CD4-positive, alpha-beta T cell (primary cell): ENCODE results near the gene MMD2. TPM values are rescaled to one million over a fixed set of nuclear protein-coding genes. Genes with fewer than 3 reads are reported as not detected.

ENCODE experiments used
- ATAC-seq: fragments of 200-7000 bp; cut with Tn5 transposase; one replicate; pipeline ENCODE4 v1.10.0; 2022; ENCODE audit warnings: mild to moderate bottlenecking; ENCODE audit not compliant: poor library complexity
- CTCF ChIA-PET: fragments of 350-600 bp; sonication (Branson Sonifier 250); formaldehyde crosslinking; loops from one replicate; lab custom pipeline; 2021; ENCODE audit warnings: antibody characterized with exemption, inconsistent platforms; lab: Charles Lee
- POLR2A ChIA-PET: fragments of 350-600 bp; sonication (Branson Sonifier 250); formaldehyde crosslinking; loops from one replicate; lab custom pipeline; 2021; ENCODE audit warnings: antibody characterized with exemption, inconsistent platforms; lab: Charles Lee
- DNase-seq, 14 experiments: peaks; one replicate each; pipeline ENCODE4 v3.0.0-alpha.2; 2013 to 2020; ENCODE audit warnings: mixed read lengths in 2 of 14
- H3K27ac ChIP-seq, 2 donors: one replicate each; pipeline versions ENCODE4 v1.5.1 to v1.7.0; 2013; ENCODE audit warnings: low read length in 2 of 2, low read depth in 1 of 2, mild to moderate bottlenecking in 1 of 2
- H3K27me3 ChIP-seq, 2 experiments: 1 replicate in 1 of 2; 2 replicates in 1 of 2; pipeline versions ENCODE4 v1.6.1 to v1.7.0; 2013; ENCODE audit warnings: low read length in 2 of 2, control low read depth in 1 of 2, mild to moderate bottlenecking in 1 of 2, moderate library complexity in 1 of 2; ENCODE audit not compliant: insufficient read depth in 2 of 2, control insufficient read depth in 1 of 2
- H3K36me3 ChIP-seq: one replicate; pipeline ENCODE4 v1.6.1; 2013; ENCODE audit warnings: low read length, control low read depth; ENCODE audit not compliant: insufficient read depth
- H3K4me1 ChIP-seq: one replicate; pipeline ENCODE4 v1.6.1; 2013; ENCODE audit warnings: low read length, control low read depth; ENCODE audit not compliant: insufficient read depth
- H3K4me3 ChIP-seq: one replicate; pipeline ENCODE4 v1.5.1; 2013; ENCODE audit warnings: mild to moderate bottlenecking, low read length, moderate library complexity
- H3K9me3 ChIP-seq, 2 experiments: 1 replicate in 1 of 2; 2 replicates in 1 of 2; pipeline versions ENCODE4 v1.6.1 to v1.7.0; 2013; ENCODE audit warnings: low read length in 2 of 2, mild to moderate bottlenecking in 2 of 2, control low read depth in 1 of 2, moderate library complexity in 1 of 2; ENCODE audit not compliant: control insufficient read depth in 1 of 2, insufficient read depth in 1 of 2
- H3K27ac Mint-ChIP-seq: one replicate; pipeline ENCODE4 v1.8.0; 2020; ENCODE audit warnings: mixed read lengths
- H3K27me3 Mint-ChIP-seq: one replicate; pipeline ENCODE4 v1.8.0; 2021; ENCODE audit warnings: mixed read lengths
- H3K36me3 Mint-ChIP-seq: one replicate; pipeline ENCODE4 v1.8.0; 2021; ENCODE audit warnings: low read depth, mixed read lengths
- H3K4me1 Mint-ChIP-seq: one replicate; pipeline ENCODE4 v1.8.0; 2021; ENCODE audit warnings: low read depth, mixed read lengths
- H3K4me3 Mint-ChIP-seq: one replicate; pipeline ENCODE4 v1.8.0; 2020; ENCODE audit warnings: mild to moderate bottlenecking, mixed read lengths
- H3K9me3 Mint-ChIP-seq: one replicate; pipeline ENCODE4 v1.8.0; 2020; ENCODE audit warnings: mixed read lengths
- intact Hi-C, 2 experiments: fragments of 100-400 bp; cut with DNase I in 1 of 2; cut with micrococcal nuclease in 1 of 2; formaldehyde crosslinking; loops; one replicate each; pipeline versions ENCODE4 v1.15.1 to v1.9.0; 2023 to 2025; cut with DNase I, micrococcal nuclease
- total RNA-seq, 174 experiments: library from RNA in 2 of 174; stranded (reverse) in 2 of 174; gene quantifications; one replicate each; pipeline ENCODE4 v1.2.3 and lab custom pipeline; 2021 to 2026
- TF ChIP-seq, protein P1 (sequence below): fragments of 200-600 bp; IDR thresholded peaks from one replicate; pipeline ENCODE4 v1.8.0; 2022; ENCODE audit warnings: antibody characterized with exemption, mild to moderate bottlenecking

The MMD2 gene
- total RNA-seq, 2 experiments from 2014 or later, result not detected

- ATAC-seq (no peak), DNase-seq (no peak)
- H3K36me3 ChIP-seq, result no peaks in the 10 kb centered on the region
- H3K4me1 ChIP-seq, result peaks cover 3% of the 10 kb centered on the region
- Mint-ChIP-seq H3K27ac (no peak overlapping the region), H3K36me3 (no peaks in the 10 kb centered on the region), H3K4me1 (peaks cover 5% of the 10 kb centered on the region), H3K27me3 (peaks cover 52% of the 10 kb centered on the region), H3K9me3 (no peaks in the 10 kb centered on the region), H3K4me3 (no peak overlapping the region)
- no peak overlapping the region for H3K4me3 ChIP-seq
- CTCF ChIA-PET, result no interaction called here
- no peak overlapping the region for H3K27ac ChIP-seq
- intact Hi-C loops, result no loop called here
- POLR2A ChIA-PET, result no interaction called here
- H3K9me3 ChIP-seq, result peaks cover 0 to 5% of the 10 kb centered on the region in 2 experiments
- TF ChIP-seq, protein P1, sequence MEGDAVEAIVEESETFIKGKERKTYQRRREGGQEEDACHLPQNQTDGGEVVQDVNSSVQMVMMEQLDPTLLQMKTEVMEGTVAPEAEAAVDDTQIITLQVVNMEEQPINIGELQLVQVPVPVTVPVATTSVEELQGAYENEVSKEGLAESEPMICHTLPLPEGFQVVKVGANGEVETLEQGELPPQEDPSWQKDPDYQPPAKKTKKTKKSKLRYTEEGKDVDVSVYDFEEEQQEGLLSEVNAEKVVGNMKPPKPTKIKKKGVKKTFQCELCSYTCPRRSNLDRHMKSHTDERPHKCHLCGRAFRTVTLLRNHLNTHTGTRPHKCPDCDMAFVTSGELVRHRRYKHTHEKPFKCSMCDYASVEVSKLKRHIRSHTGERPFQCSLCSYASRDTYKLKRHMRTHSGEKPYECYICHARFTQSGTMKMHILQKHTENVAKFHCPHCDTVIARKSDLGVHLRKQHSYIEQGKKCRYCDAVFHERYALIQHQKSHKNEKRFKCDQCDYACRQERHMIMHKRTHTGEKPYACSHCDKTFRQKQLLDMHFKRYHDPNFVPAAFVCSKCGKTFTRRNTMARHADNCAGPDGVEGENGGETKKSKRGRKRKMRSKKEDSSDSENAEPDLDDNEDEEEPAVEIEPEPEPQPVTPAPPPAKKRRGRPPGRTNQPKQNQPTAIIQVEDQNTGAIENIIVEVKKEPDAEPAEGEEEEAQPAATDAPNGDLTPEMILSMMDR, result no peak
- H3K27me3 ChIP-seq, result peaks cover 29 to 44% of the 10 kb centered on the region in 2 experiments
Observed at GRCh38 chr7:4959893-4960292, 906 bp upstream of the MMD2 start.

GRCh38 chr7:4959306-4959705, 319 bp upstream of the MMD2 start:
- Mint-ChIP-seq H3K36me3 (no peaks in the 10 kb centered on the region), H3K4me1 (peaks cover 5% of the 10 kb centered on the region), H3K4me3 (no peak overlapping the region), H3K27me3 (peaks cover 56% of the 10 kb centered on the region), H3K27ac (no peak overlapping the region), H3K9me3 (no peaks in the 10 kb centered on the region)
- Histone ChIP-seq H3K4me1 (peaks cover 3% of the 10 kb centered on the region), H3K36me3 (no peaks in the 10 kb centered on the region), H3K9me3 (peaks cover 0 to 5% of the 10 kb centered on the region in 2 experiments), H3K27ac (no peak overlapping the region), H3K4me3 (no peak overlapping the region), H3K27me3 (peaks cover 29 to 50% of the 10 kb centered on the region in 2 experiments)
- CTCF ChIA-PET, result no interaction called here
- TF ChIP-seq, protein P1, result no peak
- intact Hi-C loops, result no loop called here
- DNase-seq, result no peak
- POLR2A ChIA-PET, result no interaction called here
- no peak for ATAC-seq

- intact Hi-C loops, result no loop called here
- ATAC-seq (no peak), DNase-seq (no peak)
- peaks cover 3% of the 10 kb centered on the region for H3K4me1 ChIP-seq
- Mint-ChIP-seq H3K36me3 (no peaks in the 10 kb centered on the region), H3K27me3 (peaks cover 60% of the 10 kb centered on the region), H3K4me3 (peak overlapping the region; percentile 66), H3K9me3 (no peaks in the 10 kb centered on the region), H3K27ac (no peak overlapping the region), H3K4me1 (peaks cover 5% of the 10 kb centered on the region)
- H3K27ac ChIP-seq, result no peak overlapping the region
- CTCF ChIA-PET, result no interaction called here
- peaks cover 32 to 57% of the 10 kb centered on the region in 2 experiments for H3K27me3 ChIP-seq
- no peaks in the 10 kb centered on the region for H3K36me3 ChIP-seq
- no peak overlapping the region for H3K4me3 ChIP-seq
- peaks cover 0 to 5% of the 10 kb centered on the region in 2 experiments for H3K9me3 ChIP-seq
- POLR2A ChIA-PET, result no interaction called here
- TF ChIP-seq, protein P1, result no peak
Observed at GRCh38 chr7:4957847-4958476, 1.0 kb downstream of the MMD2 start.
